ENCODE data around the gene BANK1.

Gene BANK1

GRCh38 chr4:102055805-102056204 is 265.3 kb downstream of the BANK1 start:
- H3K4me3 ChIP-seq (ENCODE audit: low read depth, low read length) = no peak overlapping the region
- no peak for DNase-seq (ENCODE audit: low read depth)
- no peak for TF ChIP-seq CTCF (IDR thresholded peaks at IDR 0.05; ENCODE audit: low read depth, low read length, missing control alignments)

GRCh38 chr4:102057122-102057521 is 266.6 kb downstream of the BANK1 start:
- H3K4me3 ChIP-seq (ENCODE audit: low read depth, low read length) = no peak overlapping the region
- no peak for TF ChIP-seq CTCF (IDR thresholded peaks at IDR 0.05; ENCODE audit: low read depth, low read length, missing control alignments)
- DNase-seq (ENCODE audit: low read depth) = no peak

- H3K4me3 ChIP-seq (ENCODE audit: low read depth, low read length) = no peak overlapping the region
- TF ChIP-seq CTCF (IDR thresholded peaks at IDR 0.05; ENCODE audit: low read depth, low read length, missing control alignments) = no peak
- DNase-seq (ENCODE audit: low read depth) = no peak
These were observed 270.6 kb downstream of the BANK1 start for GRCh38 chr4:102061133-102061532.

- no peak overlapping the region for H3K4me3 ChIP-seq (ENCODE audit: low read depth, low read length)
- no peak for TF ChIP-seq CTCF (IDR thresholded peaks at IDR 0.05; ENCODE audit: low read depth, low read length, missing control alignments)
- no peak for DNase-seq (ENCODE audit: low read depth)
These were observed 274.4 kb downstream of the BANK1 start for GRCh38 chr4:102064747-102065442.

- H3K4me3 ChIP-seq (ENCODE audit: low read depth, low read length) = no peak overlapping the region
- DNase-seq (ENCODE audit: low read depth) = no peak
- TF ChIP-seq CTCF (IDR thresholded peaks at IDR 0.05; ENCODE audit: low read depth, low read length, missing control alignments) = no peak
These were observed 286.1 kb downstream of the BANK1 start for GRCh38 chr4:102076622-102077021.

- H3K4me3 ChIP-seq (ENCODE audit: low read depth, low read length) = no peak overlapping the region
- no peak for DNase-seq (ENCODE audit: low read depth)
- no peak for TF ChIP-seq CTCF (IDR thresholded peaks at IDR 0.05; ENCODE audit: low read depth, low read length, missing control alignments)
These were observed 289.7 kb downstream of the BANK1 start for GRCh38 chr4:102080184-102080583.
